Measurements from ENCODE around the gene SMIM12. TPM values are rescaled to one million over a fixed set of nuclear protein-coding genes. Genes with fewer than 3 reads are reported as not detected.

SMIM12 gene
- polyA plus RNA-seq, 3 donors: 32.9 to 36.7 (median 34.4) TPM

GRCh38 chr1:34808051-34808810 is 51.3 kb downstream of the SMIM12 start:
- no peak for DNase-seq (ENCODE audit: low read depth in 3 of 3, low spot score in 2 of 3)

DNA sequence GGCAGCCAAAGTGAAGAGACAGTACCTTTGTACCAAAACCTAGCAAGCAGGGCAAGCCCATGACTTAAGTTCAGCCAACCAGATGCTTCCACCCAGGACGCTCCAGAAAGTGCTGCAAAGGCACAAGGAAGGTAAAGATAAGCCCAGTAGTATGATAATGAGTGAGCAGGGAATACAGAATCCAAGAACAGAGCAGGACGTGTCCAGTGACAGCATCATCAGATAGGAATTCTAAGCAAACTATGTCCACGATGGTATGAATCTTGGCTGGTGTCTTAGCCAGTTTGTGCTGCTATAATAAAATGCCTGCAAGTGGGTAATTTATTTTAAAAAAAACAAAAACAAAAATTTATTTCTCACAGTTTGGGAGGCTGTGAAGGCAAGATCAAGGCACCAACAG is 53.2 kb downstream of the SMIM12 start:
- no peak for DNase-seq (ENCODE audit: low read depth in 3 of 3, low spot score in 2 of 3)

- no peak for DNase-seq (ENCODE audit: low read depth in 3 of 3, low spot score in 2 of 3)
Observed at GRCh38 chr1:34803770-34804169, 55.8 kb downstream of the SMIM12 start.

Other genes starting within 250 kb of the SMIM12 start
- under 1 TPM; 0.24 to 0.38 (median 0.24) TPM for gene GJB5, start 104.7 kb downstream of the SMIM12 start, polyA plus RNA-seq (ENCODE audit: insufficient read length in 3 of 3)
- gene GJB4, start 100.0 kb downstream of the SMIM12 start, polyA plus RNA-seq (ENCODE audit: insufficient read length in 3 of 3): under 1 TPM in 2 of 3 donors, not detected in 1; 0.06 to 0.28 TPM
- under 1 TPM; 0.10 to 0.38 (median 0.15) TPM for gene GJB3, start 78.5 kb downstream of the SMIM12 start, polyA plus RNA-seq (ENCODE audit: insufficient read length in 3 of 3)
- gene GJA4, start 66.8 kb downstream of the SMIM12 start, polyA plus RNA-seq (ENCODE audit: insufficient read length in 3 of 3): 10 to 100 TPM; 15.4 to 20.3 (median 16.2) TPM
- 1 to 10 TPM; 1.4 to 2.0 (median 1.6) TPM for gene DLGAP3, start 69.9 kb upstream of the SMIM12 start, polyA plus RNA-seq (ENCODE audit: insufficient read length in 3 of 3)
- gene TMEM35B, start 125.6 kb upstream of the SMIM12 start, polyA plus RNA-seq (ENCODE audit: insufficient read length in 3 of 3): 10 to 100 TPM; 31.8 to 33.1 (median 33.0) TPM
- 10 to 100 TPM; 16.7 to 19.3 (median 16.7) TPM for gene ZMYM6, start 172.2 kb upstream of the SMIM12 start, polyA plus RNA-seq (ENCODE audit: insufficient read length in 3 of 3)
- gene ZMYM1, start 219.6 kb upstream of the SMIM12 start, polyA plus RNA-seq (ENCODE audit: insufficient read length in 3 of 3): 10 to 100 TPM; 16.2 to 17.9 (median 16.5) TPM